ENCODE measurements around the gene SHC1.
"Not testable (repeated sequence)": the region's sequence is repeated elsewhere in the genome, so short reads cannot be mapped to it uniquely, and the experiment has no call there.

Gene SHC1

DNA sequence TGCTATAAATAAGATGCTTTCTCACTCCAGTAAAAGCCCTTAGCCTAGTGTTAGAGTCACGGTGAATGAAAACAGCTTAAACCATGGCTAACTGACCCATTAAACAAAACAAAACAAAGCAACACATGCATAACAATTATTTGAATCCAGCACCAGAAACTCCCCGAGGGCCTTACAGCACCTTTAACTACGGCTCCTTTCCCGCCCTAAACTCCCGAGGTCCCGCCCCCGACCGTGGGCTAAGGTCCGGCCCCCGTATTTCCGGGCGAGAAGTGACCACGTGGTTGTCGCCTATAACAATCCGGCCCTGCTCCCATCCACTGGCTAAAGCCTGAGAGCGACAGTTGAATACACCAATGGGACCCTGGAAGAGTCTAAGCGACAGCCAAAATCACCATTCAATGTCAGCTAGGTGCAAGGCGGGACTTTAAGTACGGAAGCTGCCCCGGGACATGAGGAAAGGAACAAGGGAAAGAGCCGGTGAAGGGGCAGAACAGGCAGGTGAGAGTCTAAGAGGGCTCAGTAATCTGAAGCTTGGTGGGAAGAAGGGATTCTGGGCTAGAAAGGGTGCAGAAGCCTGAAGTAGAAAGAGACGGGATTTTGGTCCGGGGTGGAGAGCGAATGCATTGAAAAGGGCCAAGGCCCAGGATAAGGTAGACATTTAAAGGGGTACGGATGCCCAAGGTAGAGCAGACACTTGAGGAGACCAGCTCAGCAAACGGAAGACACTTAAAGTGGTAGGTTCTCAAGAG, 12.5 kb upstream of the SHC1 start, which contains the start of gene FLAD1:
FLAD1 (plus strand) TSS at position 448 of the 752 bp plus-strand sequence. CDS start 351 bp downstream, outside the sequence.
- H3K4me3 ChIP-seq (ENCODE audit: low read depth, low read length), result peak within 1 kb of the TSS; percentile 70
- TF ChIP-seq, protein P1, sequence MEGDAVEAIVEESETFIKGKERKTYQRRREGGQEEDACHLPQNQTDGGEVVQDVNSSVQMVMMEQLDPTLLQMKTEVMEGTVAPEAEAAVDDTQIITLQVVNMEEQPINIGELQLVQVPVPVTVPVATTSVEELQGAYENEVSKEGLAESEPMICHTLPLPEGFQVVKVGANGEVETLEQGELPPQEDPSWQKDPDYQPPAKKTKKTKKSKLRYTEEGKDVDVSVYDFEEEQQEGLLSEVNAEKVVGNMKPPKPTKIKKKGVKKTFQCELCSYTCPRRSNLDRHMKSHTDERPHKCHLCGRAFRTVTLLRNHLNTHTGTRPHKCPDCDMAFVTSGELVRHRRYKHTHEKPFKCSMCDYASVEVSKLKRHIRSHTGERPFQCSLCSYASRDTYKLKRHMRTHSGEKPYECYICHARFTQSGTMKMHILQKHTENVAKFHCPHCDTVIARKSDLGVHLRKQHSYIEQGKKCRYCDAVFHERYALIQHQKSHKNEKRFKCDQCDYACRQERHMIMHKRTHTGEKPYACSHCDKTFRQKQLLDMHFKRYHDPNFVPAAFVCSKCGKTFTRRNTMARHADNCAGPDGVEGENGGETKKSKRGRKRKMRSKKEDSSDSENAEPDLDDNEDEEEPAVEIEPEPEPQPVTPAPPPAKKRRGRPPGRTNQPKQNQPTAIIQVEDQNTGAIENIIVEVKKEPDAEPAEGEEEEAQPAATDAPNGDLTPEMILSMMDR (IDR thresholded peaks at IDR 0.05; ENCODE audit: borderline replicate concordance, insufficient read depth, low read depth, low read length), result no peak

DNA sequence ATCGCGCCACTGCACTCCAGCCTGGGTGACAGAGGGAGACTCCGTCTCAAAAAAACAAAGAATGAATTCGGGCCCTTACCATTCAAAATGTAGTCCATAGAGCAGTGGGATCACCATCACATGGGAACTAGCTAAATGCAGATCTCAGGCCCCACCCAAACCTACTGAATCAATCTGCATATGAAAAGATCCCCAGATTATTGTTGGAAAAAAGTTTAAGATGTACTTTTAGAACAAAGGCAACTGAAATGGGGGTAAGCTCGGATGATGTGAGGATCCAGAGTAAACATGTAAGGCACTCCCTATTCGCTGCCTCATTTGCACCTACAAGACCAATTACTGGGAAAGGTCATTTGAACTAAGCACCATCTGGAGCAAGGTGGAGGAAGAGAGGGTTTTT, 11.8 kb upstream of the SHC1 start:
- TF ChIP-seq, protein P1 (IDR thresholded peaks at IDR 0.05; ENCODE audit: borderline replicate concordance, insufficient read depth, low read depth, low read length), result no peak
- peak overlapping the region; percentile 70 for H3K4me3 ChIP-seq (ENCODE audit: low read depth, low read length)

DNA sequence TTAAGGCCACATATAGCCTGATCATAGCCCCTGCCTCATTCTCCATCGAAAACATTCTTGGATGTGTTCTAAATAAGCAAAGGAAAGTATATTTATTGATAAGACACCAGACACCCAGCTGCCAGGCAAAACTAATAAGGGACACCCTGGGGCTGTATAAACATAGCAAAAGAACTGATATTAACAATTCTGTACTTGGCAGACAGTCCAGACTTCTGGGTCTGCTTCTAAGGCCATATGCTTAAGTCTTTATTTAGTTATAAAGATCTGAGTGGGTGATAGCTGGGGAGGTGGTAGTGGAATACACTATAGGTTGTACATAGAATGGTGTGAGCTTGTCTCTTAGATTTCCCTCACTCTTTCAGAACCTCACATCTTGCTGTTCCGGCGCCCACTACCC, 7.8 kb upstream of the SHC1 start:
- no peak overlapping the region for H3K4me3 ChIP-seq (ENCODE audit: low read depth, low read length)
- TF ChIP-seq, protein P1 (IDR thresholded peaks at IDR 0.05; ENCODE audit: borderline replicate concordance, insufficient read depth, low read depth, low read length), result no peak

DNA sequence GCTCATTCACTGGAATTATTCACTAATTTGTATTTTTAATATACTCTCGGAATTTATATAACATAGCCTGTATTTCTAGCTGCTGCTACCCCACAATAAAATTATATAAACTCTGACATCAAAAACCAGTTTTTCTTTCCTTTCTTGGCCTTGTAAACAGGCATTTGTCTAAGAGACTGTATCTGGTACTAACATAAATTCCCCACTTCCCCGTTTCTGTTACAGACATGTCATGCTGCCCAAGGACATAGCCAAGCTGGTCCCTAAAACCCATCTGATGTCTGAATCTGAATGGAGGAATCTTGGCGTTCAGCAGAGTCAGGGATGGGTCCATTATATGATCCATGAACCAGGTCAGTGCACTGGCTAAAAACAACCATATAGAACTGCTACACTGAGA, 7.2 kb upstream of the SHC1 start:
- not testable (repeated sequence) for H3K4me3 ChIP-seq (ENCODE audit: low read depth, low read length)

DNA sequence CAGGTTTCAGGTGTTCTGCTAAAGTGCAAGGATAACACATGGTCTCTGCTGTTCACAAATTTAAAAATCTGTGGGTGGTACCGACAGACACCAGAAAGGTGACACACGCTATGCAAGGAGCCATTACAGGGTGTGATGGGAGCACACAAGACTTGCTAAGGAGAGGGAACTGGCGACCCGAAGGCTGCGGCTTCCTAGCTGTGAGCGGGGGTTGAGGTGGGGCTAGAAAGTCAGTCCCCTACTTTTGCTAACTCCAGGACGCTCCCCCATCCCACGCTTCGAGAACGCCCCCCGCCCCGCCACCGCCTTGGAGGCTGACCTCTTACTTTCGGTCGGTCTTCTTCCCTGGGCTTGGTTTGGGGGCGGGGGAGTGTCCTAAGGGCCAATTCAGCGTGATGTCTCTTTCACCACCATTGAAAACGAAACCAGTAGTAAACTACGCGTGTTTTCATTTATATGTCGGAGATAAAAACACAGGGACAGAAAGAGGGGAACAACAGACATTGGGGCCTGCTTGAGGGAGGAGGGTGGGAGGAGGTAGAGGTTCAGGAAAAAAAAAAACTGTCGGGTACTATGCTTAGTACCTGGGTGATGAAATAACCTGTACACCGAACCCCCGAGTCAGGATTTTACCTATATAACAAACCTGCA, 5.0 kb upstream of the SHC1 start:
- TF ChIP-seq, protein P1 (IDR thresholded peaks at IDR 0.05; ENCODE audit: borderline replicate concordance, insufficient read depth, low read depth, low read length), result no peak
- peak overlapping the region; percentile 66 for H3K4me3 ChIP-seq (ENCODE audit: low read depth, low read length)

DNA sequence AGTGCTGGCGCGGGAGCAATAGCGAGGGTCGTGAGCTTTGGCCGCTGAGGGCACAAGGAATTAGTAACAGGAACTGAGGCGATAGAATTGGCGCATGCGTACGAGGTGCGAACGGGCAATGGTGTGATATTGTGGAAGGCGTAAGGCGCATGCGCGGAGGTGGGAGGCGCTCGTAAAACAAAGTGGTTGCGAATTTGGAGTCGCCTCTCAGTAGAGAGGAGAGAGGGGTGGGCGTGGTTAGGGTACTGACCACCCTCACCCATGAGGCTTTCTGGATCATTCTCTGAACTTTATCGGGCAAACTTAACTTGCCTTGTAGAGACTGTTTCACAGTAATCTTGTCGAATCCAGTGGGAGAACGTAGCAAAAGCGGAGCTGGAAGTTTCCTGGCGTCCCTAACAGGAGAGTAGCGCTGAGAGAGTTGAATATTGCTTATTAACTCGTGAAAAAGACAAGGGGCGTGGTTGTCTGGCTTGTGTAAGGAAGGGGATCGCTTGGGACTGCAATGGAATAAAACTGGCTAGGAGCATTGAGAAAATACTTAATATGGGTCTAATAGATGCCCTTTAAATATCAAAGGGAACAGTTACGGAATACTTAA, 4.4 kb upstream of the SHC1 start:
- TF ChIP-seq, protein P1 (IDR thresholded peaks at IDR 0.05; ENCODE audit: borderline replicate concordance, insufficient read depth, low read depth, low read length), result no peak
- peak overlapping the region; percentile 66 for H3K4me3 ChIP-seq (ENCODE audit: low read depth, low read length)

DNA sequence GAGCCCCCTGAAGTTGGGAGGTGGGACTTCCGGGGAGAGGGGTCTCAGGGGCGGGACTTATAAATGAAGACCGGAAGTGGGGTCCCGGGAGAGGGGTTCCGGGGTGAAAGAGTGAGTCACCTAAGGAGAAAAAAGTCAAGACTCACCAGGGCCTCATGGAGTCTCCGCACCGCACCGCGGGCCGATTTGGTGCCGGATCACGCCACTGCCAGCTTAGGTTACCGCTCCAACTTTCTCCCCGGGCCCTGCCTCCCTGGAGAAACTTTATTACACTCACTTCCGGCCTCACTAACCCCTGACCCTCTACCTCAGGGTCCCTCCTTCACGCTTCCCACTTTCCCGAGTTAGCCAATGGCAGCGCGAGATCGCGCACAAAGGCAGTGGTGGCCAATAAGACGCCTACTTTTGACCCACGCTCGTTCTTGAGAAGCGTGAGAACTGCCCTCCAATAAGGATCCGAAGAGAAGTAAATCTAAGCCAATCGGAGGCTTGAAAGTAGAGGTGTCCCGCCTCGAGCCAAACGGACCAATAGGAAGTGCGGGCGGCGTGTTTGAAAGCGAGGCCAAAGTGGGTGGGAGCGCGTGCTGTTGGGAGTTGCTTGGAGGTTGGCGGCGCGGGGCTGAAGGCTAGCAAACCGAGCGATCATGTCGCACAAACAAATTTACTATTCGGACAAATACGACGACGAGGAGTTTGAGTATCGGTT, 3.7 kb upstream of the SHC1 start, which contains the start of gene CKS1B:
CKS1B (plus strand) TSS at position 580 of the 706 bp plus-strand sequence; CDS start at position 645, 65 bp downstream.
- H3K4me3 ChIP-seq (ENCODE audit: low read depth, low read length), result peak within 1 kb of the TSS; percentile 66
- TF ChIP-seq, protein P1 (IDR thresholded peaks at IDR 0.05; ENCODE audit: borderline replicate concordance, insufficient read depth, low read depth, low read length), result no peak
